Measurements from ENCODE around the gene PDE11A.
"Not testable (repeated sequence)": the region's sequence is repeated elsewhere in the genome, so short reads cannot be mapped to it uniquely, and the experiment has no call there.

Gene PDE11A

DNA sequence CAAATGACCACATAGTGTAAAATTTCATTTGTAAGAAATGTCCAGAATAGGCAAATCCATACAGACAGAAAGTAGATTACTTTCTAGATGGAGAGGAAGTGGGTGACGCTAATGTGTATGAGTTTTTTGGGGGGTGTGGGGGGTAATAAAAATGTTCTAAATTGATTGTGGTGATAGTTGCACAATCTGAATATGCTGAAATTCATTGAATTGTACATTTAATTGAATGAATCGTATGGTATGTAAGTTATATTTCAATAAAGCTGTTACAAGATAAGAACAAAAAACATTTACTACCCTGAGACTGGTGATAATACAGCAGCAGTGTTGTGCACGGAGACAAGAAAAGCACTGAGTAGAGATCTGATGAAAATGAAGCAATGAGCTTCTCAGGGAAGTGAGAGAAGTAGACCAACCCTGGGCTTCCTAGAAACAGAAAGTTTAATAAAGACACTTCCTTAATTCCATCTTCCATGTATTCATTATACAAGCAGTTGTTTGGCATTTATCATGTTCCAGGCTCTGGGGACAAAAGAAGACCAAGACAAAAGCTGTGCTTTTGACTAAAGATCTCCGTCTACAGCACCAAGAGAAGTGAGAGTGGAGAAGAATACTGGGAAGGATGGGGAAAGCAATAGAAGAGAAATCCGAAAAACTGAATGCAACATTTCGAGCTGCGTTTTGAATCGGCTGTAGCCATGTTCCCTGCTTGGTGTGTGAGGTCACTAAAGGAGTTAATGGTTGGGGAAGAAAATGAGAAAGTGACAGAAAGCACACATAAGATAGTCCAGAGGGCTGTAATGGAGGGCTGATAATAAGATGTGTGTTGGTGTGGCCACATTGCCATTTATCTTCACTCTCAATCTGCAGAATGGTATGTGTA lies 1.8 kb upstream of the PDE11A start:
- DNase-seq = no peak

DNA sequence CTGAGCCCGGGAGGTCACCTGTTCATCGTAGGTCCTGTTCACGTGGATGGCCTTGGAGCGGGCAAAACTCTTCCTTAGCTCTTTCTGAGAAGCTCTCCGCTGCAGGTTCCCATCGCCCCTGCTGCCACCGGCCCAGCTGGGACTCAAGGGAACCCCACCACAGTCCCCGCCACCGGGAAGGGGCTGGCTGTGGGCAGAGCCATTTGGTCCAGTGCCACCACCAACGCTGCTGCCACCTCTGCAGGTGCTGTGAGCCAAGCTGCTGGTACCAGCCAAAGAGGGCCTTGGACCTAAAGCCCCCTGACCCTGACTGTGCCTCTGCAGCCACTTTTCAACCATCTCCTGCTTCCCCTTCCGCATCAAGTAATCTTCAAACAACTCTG lies 586 bp downstream of the PDE11A start:
- no peak for DNase-seq

DNA sequence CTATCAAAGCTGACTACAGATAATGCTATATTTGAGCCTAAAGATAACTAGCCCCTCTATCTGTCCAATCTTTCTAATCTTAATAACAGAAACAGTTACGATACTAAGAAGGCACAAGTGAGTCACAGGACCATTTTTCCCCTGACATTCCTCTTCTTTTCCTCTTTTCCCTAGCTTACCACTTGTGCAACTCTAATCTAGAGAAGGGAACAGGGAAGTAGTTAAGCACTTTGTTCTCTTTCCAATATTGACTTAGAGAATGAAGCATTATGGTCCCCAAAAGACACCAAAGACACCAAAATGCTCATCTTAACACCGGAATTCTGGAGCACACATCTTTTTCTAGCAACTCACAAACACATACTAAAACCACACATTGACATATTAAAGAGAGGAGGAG lies 1.8 kb downstream of the PDE11A start:
- DNase-seq = no peak

DNA sequence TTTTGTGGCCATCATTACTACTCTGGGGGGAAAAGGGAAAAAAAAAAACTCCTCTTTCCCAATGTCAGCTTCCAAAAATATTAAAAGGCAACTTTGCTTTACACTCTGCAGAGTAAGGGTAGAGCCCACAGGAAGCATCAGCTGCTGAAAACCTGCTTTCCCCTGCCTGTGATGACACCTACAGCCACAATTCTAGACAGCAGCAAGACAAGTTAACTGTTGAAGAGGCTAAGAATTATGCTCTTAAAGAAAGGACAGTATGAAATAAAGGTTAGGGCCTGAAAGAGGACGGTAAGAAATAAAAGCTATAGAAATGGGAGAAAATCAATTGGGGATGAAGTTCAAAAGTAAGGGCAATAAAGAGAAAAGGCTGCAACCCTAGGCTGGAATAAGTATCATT lies 3.0 kb downstream of the PDE11A start:
- DNase-seq = no peak

DNA sequence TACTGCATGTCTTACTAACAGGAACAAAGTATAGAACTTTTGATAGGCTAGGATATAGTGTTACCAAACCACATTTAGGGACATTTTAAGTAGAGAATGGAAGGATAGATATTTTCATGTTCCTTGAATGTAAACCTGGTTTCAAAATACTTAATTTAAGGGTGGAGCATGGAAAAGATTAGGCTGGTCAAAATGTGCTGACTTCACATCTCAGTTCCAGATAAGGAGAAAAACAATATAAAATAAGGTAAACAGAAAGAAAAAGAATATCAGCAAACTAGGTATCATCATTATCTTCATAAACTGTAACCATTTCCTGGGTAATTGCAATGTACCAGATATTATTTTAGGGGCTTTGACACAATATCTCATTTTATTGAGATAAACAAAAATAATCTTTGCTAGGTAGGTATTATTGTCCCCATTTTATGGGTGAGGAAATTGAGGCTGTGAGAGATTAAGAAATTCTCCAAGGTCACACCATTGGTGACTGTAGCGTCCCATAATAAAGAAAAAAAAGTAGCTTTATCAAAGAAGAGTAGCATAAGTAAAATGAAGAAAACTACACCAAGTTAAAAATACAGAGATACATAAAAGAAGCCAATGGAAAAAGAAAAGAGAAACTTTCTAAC lies 3.6 kb downstream of the PDE11A start:
- no peak for DNase-seq

DNA sequence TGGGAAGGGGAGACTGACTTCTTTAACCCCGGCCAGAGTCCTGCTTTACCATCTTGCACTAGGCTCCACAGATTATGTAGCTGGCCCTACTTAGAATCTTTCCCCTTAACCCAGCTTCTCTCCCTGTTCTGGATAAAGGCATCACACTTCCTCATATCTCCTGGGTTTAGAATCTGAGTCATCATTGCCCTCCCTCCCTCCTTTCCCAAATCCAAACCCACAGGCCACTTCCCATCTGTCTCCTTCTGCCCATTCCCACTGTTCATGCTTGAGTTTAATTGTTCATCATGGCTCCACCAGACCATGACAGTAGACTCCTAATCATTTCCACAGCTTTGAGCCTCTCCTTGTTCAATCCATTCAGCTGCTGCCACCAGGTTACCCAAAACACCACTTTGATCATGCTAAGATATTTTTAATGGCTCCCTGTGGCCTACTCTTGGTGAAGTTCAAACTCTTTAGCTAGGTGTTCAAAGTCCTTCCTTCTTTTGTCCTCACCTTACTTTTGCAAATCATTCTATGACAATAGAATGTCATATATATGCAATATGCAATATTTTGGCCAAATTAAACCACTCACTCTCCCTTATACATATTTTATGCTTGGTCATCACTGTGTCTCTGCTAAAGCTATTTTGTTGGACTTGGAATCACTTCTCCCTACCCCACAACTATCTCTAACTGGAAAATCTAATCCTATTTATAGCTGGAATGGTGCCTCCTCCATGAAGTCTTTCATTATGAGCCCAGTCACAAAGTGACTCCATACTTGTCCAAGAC lies 5.5 kb downstream of the PDE11A start:
- no peak for DNase-seq

DNA sequence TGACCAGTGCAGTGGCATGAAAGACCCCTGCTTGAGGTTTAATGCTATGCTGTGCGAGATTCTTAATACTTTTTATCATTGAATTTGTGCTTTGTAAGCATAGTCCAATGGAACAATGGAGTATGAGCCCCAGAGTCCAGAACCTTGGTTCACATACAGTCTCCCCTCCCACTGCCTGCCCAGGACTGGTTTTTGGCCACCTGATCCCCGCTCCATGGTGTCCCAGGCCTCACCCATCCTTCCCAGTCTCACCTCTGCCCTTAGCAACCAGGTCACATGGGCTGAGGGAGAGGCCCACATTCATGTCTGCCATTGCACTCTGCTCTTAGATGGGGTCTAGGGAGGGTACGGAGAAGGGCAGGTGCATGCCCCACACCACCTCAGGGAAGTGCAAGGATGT lies 6.3 kb downstream of the PDE11A start:
- no peak for DNase-seq

DNA sequence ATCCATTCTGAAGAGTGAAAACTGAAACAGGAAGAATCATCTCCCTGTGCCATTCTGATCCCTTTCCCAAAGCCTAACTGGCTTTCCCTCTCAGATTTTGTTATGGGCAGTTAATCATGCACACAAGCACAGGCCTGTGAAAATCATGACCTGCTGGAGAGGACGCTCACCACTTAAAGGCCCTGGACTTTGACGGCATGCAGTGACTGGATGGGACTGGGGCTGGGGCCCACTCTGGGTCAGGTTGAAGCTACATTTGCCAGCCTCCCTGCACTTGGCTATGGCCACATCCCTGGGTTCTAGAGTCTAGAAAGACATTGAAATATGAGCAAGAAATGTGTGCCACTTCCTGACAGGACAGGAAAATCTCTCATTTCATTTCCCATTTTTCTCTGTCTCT lies 12.9 kb downstream of the PDE11A start:
- no peak for DNase-seq

DNA sequence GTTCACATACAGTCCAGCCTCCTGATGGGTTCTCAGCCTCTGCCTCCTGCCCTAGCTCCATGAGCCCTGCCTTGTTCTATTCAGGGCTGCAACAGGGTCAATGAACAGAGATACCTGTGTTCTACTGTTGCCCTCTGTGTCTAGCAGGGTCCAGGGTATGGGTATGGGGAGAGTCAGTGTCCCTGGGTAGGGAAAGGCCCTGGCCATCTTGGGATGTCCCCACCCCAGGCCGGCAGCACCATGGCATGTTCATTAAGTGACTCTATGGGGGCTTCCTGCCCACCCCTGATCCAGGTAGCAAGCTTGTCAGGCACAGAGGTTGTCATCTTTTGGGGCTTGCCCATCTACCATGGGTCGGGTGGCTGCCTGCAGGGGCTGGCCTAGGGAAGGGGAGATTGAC lies 13.5 kb downstream of the PDE11A start:
- DNase-seq = no peak

DNA sequence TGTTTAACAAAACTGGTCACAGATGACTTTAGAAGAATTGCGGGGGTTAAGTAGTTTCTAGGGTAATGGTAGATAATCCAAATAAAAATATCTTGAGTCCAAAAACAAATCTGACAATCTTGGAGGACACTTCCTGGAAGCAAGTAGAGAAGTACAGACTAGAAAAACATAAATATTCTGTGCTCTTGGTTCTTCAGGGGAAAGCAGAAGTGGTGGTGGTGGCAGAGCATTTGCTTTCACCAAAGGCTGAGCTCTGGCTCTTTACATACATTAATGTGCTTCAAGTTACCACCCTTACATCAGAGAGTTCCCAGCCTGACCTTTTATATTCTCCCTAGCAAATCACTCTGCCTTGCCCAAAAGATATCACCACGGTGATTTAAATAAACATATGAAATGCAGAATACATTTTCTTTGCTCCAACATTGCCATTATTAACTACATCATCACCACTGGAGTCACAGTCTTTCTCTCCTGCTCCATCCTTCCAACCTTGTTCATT lies 15.3 kb downstream of the PDE11A start:
- DNase-seq = no peak

DNA sequence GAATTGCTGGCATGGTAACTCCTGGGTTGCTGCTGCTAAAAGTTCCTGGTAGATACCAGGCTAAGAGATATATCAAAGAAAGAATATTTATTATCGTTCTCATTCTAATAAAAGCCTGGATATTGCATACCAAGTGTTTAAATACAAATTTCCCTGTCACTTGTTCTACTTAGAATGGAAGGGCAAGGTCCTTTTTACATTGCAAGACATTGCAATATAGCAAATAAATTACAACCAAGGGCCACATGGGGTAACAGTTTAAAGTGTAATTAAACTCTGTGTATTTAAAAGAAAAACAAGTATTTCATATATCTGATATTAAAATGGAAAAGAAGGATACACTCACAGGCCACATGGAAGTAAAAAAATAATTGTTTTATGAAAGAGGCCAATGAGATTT lies 16.2 kb downstream of the PDE11A start:
- DNase-seq = no peak

DNA sequence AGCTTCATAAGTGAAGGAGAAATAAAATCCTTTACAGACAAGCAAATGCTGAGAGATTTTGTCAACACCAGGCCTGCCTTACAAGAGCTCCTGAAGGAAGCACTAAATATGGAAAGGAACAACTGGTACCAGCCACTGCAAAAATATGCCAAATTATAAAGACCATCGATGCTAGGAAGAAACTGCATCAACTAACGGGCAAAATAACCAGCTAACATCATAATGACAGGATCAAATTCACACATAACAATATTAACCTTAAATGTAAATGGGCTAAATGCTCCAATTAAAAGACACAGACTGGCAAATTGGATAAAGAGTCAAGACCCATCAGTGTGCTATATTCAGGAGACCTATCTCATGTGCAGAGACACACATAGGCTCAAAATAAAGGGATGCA lies 21.3 kb downstream of the PDE11A start:
- DNase-seq = not testable (repeated sequence)

DNA sequence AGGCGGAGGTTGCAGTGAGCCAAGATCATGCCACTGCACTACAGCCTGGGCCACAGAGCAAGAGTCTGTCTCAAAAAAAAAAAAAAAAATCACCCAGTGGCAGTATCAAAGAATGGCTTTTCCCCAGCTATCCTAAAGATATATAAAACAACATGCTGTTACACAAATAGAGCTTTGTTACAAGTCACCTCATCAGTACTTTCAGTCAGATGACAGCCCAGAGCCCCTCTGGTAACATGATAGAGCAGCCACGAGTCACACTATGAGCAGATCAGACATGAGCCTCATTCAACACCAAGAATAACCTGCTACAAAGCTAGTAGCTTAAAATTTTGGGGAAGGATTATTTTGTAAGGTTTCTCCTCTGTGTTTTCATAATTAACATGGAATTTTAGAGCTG lies 25.2 kb downstream of the PDE11A start:
- no peak for DNase-seq

DNA sequence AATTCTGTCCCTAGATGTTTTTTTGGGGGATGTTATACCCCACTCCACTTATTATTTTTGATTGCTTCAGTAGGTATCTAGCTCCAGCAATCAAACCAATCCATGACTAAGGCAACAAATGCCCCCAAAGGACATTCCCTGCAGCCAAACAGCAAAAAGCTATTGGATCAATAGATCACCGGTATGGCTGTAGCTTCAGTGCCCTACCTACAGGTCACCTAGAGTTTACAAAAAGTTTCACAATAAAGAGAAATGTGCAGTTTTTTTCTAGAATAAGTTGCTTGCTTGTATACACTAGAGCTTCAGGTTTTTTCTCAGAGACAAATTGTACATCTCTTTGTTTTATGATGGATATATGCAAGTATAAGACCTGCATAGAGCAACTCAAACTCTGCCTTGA lies 27.7 kb downstream of the PDE11A start:
- no peak for DNase-seq

DNA sequence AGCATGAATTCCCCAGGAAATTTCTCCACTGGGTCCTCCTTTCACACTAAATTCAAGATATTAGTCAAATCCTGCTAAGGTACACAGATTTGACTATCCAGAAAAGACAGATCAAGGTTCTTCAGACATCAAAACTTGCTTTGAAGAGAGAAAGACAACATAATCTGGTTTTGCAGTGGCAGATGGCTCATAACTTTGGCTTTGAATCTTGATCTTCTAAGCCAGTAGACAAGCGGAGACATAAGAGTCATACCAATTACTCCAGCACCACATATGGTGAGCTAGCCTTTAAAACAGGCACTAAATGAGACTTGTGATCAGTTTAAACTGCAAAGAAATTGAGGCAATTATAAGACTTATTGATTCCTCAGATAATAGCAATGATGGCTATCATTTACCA lies 29.3 kb downstream of the PDE11A start:
- no peak for DNase-seq

DNA sequence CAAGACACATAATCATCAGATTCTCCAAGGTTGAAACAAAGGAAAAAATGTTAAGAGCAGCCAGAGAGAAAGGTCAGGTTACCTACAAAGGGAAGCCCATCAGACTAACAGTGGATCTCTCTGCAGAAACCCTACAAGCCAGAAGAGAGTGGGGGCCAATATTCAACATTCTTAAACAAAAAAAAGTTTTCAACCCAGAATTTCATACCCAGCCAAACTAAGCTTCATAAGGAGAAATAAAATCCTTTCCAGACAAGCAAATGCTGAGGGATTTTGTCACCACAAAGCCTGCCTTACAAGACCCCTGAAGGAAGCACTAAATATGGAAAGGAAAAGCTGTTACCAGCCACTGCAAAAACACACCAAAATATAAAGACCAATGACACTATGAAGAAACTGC lies 39.0 kb downstream of the PDE11A start:
- not testable (repeated sequence) for DNase-seq

DNA sequence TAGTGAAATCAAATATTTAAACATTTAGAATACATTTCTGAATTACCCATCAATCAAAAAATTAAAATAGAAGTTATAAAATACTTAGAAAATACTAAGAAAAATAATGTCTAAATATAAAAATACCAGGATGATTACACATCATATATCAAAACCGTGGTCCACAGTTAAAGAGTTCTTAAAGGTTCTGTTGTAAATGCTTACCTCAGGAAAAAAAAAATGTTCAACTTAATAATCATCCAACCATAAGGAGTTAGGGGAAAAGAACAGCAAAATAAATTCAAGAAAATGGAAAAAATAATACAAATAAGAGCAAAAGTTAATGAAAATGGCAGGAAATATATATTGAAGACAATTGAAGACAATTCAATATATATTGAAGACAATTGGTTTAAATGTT lies 43.2 kb downstream of the PDE11A start:
- DNase-seq = no peak

DNA sequence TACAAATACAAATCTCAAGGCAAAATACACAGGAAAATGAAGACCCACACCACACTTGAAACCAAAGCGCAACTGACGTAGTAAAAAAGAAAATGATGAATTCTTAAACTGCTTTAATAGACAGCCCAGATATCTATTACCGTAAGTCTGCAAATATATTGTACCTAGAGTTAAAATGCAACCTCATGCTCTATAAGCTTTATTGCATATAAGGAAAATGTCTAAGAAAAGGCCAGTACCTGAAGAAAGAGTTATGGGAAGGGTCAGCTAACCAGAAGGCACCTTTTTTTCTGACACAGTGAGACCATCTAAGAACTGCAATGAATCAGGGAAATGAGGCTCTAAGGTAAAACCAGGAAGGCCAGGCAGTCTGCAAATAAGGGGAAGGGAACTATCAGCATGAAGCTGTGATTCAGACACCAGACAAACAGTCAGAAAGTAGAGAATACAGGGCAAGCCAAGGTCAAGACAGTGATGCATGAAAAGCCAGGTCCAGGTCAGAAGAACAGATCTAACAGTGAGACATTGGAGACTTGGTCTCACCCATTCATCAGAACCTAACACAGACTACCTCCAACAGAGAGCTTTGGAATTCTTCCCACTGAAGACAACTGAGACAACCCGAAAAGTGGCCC lies 46.9 kb downstream of the PDE11A start:
- DNase-seq = no peak

DNA sequence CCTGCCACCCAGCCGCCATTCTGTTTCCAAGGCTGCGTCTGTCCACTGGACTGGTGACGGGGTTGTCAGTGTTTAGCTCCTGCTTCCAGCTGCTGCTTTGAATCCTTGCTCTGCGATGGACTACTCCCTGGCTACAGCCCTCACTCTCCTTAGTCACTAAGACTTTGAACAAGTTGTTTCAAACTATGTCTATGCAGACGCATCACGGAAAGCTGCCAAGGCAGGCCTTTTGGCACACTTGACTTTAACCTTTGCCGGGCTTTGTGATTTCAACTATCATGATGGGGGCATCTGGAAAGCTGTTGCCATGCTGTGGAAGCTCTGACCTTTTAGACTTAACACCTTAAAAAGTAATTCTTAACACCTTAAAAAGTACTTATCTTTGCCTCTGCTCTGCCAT lies 54.4 kb downstream of the PDE11A start:
- no peak for DNase-seq

DNA sequence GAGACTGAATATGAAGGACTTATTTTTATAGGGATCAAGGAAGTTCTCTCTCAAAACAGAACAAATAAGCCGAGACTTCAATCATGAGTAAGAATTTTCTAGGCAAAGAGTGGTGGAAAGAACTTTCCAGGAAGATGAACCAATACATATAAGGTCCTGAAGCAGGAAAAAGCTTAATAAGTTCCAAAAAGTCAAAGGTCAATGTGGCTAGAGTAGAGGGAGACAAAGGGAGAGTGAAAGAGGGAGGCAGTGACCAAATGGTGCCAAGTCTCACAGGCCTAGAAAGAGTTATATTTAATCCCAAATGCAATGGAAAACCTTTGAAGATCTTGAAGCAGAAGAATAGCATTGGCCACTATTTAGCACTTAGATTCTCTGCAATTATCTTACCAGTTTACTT lies 56.0 kb downstream of the PDE11A start:
- no peak for DNase-seq

DNA sequence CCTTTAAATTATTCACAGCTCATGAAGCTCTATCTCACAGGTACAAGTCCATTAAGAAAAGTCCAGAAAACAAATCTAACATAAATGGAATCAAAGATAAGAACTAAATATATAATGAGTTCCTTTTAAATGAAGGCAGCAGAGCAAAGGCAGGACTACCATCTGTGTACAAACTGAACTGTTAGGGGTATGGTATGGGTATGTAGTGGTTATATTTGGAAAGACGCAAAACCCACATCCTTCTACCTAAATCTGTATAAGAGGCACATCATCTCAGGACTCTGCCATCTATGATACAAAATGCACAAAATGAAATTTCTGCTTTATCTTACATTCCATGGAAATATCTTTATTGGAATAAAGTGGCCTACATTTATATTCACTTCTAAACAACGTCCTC lies 59.9 kb downstream of the PDE11A start:
- DNase-seq = no peak

DNA sequence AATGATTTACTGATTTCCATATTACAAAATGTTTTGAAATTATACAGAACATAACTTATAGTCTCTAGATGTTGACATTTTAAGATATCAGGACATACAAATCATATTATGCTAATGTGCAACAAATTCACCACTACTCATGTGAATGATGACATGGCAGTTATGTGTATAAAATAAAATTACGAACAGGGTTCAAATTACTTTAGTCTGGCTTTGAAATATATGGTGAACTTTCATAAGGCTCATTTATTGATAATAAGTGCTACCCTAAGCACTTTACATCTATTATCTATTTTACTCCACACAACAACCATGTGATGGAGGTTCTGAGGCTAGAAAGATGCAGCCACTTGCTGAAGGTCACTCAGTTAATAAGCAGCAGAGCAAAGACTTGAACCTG lies 62.8 kb downstream of the PDE11A start:
- no peak for DNase-seq

DNA sequence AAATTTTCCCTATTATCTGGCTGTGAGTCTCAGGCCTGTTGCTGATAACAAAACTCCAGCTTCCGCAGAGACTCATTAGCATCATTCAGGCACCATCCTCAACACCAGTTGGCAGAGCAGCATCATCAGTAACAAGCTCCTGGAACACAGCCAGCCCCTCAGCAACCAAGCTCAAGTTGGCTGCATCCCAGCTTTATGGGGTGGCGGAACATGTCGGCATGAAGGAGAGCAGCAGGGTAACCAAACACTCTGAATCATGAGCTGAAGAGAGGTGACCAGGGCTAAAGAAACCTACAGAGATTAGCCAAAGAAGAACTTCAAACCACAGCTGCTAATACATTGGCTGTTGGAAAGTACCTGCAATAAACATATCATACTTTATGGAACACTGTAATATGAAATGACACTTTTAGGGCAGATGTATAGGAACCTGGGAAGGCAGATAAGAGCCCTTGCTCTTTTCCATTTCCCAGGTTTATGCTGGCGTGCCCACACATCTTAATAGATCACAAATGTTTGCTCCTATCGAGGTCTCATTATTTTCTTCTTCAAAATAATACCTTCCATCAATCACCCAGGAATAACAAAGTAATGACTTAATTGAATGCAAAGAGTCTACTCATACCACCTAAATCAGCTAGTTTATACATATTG lies 63.8 kb downstream of the PDE11A start:
- peak; percentile 93 for DNase-seq

All from NCI-H2227 treated with DMSO at 0.1 percent for 48 hours (cell line).